ENCODE data around the gene NGEF. TPM values are rescaled to one million over a fixed set of nuclear protein-coding genes. Genes with fewer than 3 reads are reported as not detected.
A peak's percentile ranks its signal among the peaks of the same experiment; 100 is the strongest.

Gene NGEF
- total RNA-seq, 1 experiment from 2014 or later: 1.9 TPM

GRCh38 chr2:232928551-232929302 lies 84.3 kb downstream of the NGEF start:
- Histone ChIP-seq H4K5ac (ENCODE audit: insufficient read length, low read depth, low read length) (no peak overlapping the region), H2BK20ac (ENCODE audit: low read depth, low read length, poor library complexity, severe bottlenecking) (no peak overlapping the region), H4K91ac (ENCODE audit: insufficient read length, low read depth, low read length) (no peak overlapping the region), H4K8ac (replicated peaks; ENCODE audit: insufficient read length, low read depth, low read length) (no peak overlapping the region), H2BK120ac (ENCODE audit: low read depth, low read length, poor library complexity, severe bottlenecking) (no peak overlapping the region), H3K79me2 (ENCODE audit: insufficient read depth, low read length) (no peaks in the 10 kb centered on the region), H3K23ac (ENCODE audit: insufficient read length, low read depth, low read length) (no peak overlapping the region), H2AFZ (ENCODE audit: low read length) (no peak overlapping the region), H3K56ac (ENCODE audit: insufficient read length, low read depth, low read length) (no peak overlapping the region), H3K4me1 (ENCODE audit: insufficient read depth, low read length) (no peaks in the 10 kb centered on the region), H3K14ac (ENCODE audit: insufficient read depth, low read length) (no peak overlapping the region; the same call in 1 of the 2 replicates), H3K79me1 (ENCODE audit: insufficient read depth, low read depth, low read length, poor library complexity, severe bottlenecking) (no peaks in the 10 kb centered on the region), H3K4me2 (ENCODE audit: insufficient read depth, insufficient read length, low read length) (peak overlapping the region; percentile 86), H3T11ph (ENCODE audit: low read length) (no peak overlapping the region), H3K18ac (ENCODE audit: insufficient read length, low read depth, low read length) (no peak overlapping the region), H2BK12ac (ENCODE audit: insufficient read length, low read depth, low read length) (no peak overlapping the region), H2BK15ac (ENCODE audit: low read depth, low read length) (no peak overlapping the region), H3K9ac (ENCODE audit: extremely low read depth, insufficient read length, low read length) (no peak overlapping the region), H3K27ac (ENCODE audit: insufficient read length, low read depth, low read length) (no peak overlapping the region), H4K20me1 (ENCODE audit: control insufficient read depth, insufficient read depth, insufficient read length) (no peaks in the 10 kb centered on the region), H3K9me3 (ENCODE audit: control insufficient read depth, low read depth, low read length) (no peaks in the 10 kb centered on the region), H2AK5ac (ENCODE audit: insufficient read length, low read length) (no peak overlapping the region), H3K23me2 (ENCODE audit: insufficient read length, low read depth, low read length, poor library complexity, severe bottlenecking) (peaks cover 12% of the 10 kb centered on the region), H3K4ac (ENCODE audit: low read depth, low read length) (no peak overlapping the region), H3K27me3 (ENCODE audit: insufficient read depth, low read length) (peaks cover 35% of the 10 kb centered on the region), H2BK5ac (ENCODE audit: insufficient read length, low read length) (no peak overlapping the region)
- no peak overlapping the region; a peak in 1 of 7 replicates for H3K27ac Mint-ChIP-seq
- H3K4me1 Mint-ChIP-seq: peaks cover 25 to 30% of the 10 kb centered on the region in 2 experiments
- H3K27me3 Mint-ChIP-seq (ENCODE audit: low read depth): peaks cover 90% of the 10 kb centered on the region
- no peak for TF ChIP-seq CTCF (conservative IDR thresholded peaks at IDR 0.05)
- peaks cover 0 to 5% of the 10 kb centered on the region in 2 experiments; a peak in 1 of 5 replicates for H3K9me3 Mint-ChIP-seq
- peak; percentile 56 for DNase-seq
- WGBS (ENCODE audit: extremely low coverage, insufficient read length, low lambda C conversion rate): no CpG with 5 or more reads among the region's 56 CpGs
- H3K36me3 Mint-ChIP-seq (ENCODE audit: insufficient read depth in 1 of 3, low read depth in 3 of 3): no peaks in the 10 kb centered on the region
- H3K4me3 Mint-ChIP-seq: peak overlapping the region; percentile 61 to 80

All from H9 (cell line).